OCI-LY7 (cell line): ENCODE results near the gene HSPBAP1. TPM values are rescaled to one million over a fixed set of nuclear protein-coding genes. Genes with fewer than 3 reads are reported as not detected.
"Not testable (repeated sequence)": the region's sequence is repeated elsewhere in the genome, so short reads cannot be mapped to it uniquely, and the experiment has no call there.

Experiments
- BruUV-seq: library from RNA; stranded (reverse); fragments of 400-500 nt; replicated peaks from 2 replicates; lab custom pipeline; 2021; lab: Mats Ljungman, UMichigan
- CTCF ChIA-PET: fragments of 300-600 bp; sonication (Branson Sonifier 250); formaldehyde crosslinking; loops from one replicate; lab custom pipeline; 2022; ENCODE audit warnings: antibody characterized with exemption; ENCODE audit not compliant: unreplicated experiment; lab: Charles Lee
- POLR2A ChIA-PET: fragments of 300-600 bp; sonication (Branson Sonifier 250); formaldehyde crosslinking; loops from one replicate; lab custom pipeline; 2022; ENCODE audit warnings: antibody characterized with exemption; lab: Charles Lee
- DNase-seq: peaks from one replicate; pipeline ENCODE4 v3.0.0-alpha.2; 2015; ENCODE audit warnings: low spot score
- H2AFZ ChIP-seq: fragments of 200-600 bp; sonication (generic), shearing (Covaris generic); 2 replicates; pipeline ENCODE4 v1.6.1; 2014; ENCODE audit warnings: mild to moderate bottlenecking, antibody characterized with exemption, low read length, moderate library complexity
- H3K27ac ChIP-seq: fragments of 200-600 bp; sonication (generic); 2 replicates; pipeline ENCODE4 v1.5.1; 2014; ENCODE audit warnings: mixed run types, low read depth, mild to moderate bottlenecking, moderate library complexity, low read length, inconsistent platforms; ENCODE audit not compliant: poor library complexity, severe bottlenecking
- H3K36me3 ChIP-seq: fragments of 200-600 bp; sonication (generic); 2 replicates; pipeline ENCODE4 v1.6.1; 2014; ENCODE audit warnings: mild to moderate bottlenecking, antibody characterized with exemption, low read length, moderate library complexity, mixed read lengths; ENCODE audit not compliant: insufficient read depth
- H3K4me1 ChIP-seq: fragments of 200-600 bp; sonication (generic); 2 replicates; pipeline ENCODE4 v1.5.1; 2014; ENCODE audit warnings: mild to moderate bottlenecking, low read length; ENCODE audit not compliant: insufficient read depth, poor library complexity, severe bottlenecking
- H3K4me2 ChIP-seq: fragments of 200-600 bp; sonication (generic); 2 replicates; pipeline ENCODE4 v1.6.1; 2014; ENCODE audit warnings: mild to moderate bottlenecking, low read length
- H3K4me3 ChIP-seq: fragments of 200-600 bp; sonication (generic); 2 replicates; pipeline ENCODE4 v1.5.1; 2014; ENCODE audit warnings: mild to moderate bottlenecking, low read depth, low read length; ENCODE audit not compliant: poor library complexity, severe bottlenecking
- H3K79me2 ChIP-seq: fragments of 200-600 bp; sonication (generic); 2 replicates; pipeline ENCODE4 v1.6.1; 2016; ENCODE audit warnings: low read depth, mild to moderate bottlenecking, low read length, moderate library complexity, mixed read lengths; ENCODE audit not compliant: insufficient read depth
- H3K9me2 ChIP-seq: fragments of 200-600 bp; sonication (generic); 2 replicates; pipeline ENCODE4 v1.6.1; 2016; ENCODE audit warnings: mild to moderate bottlenecking, low read length, mixed read lengths; ENCODE audit not compliant: insufficient read depth
- H3K9me3 ChIP-seq: fragments of 200-600 bp; sonication (generic); 2 replicates; pipeline ENCODE4 v1.6.1; 2014; ENCODE audit warnings: mild to moderate bottlenecking, mixed run types, low read length, mixed read lengths
- H4K20me1 ChIP-seq: fragments of 200-600 bp; sonication (generic); 2 replicates; pipeline ENCODE4 v1.6.1; 2014; ENCODE audit warnings: mild to moderate bottlenecking, antibody characterized with exemption, low read length, moderate library complexity, mixed read lengths; ENCODE audit not compliant: insufficient read depth
- CTCF ChIP-seq: fragments of 200-600 bp; sonication (generic); conservative IDR thresholded peaks from 2 replicates; pipeline ENCODE4 v1.5.1; 2014; ENCODE audit warnings: mild to moderate bottlenecking, antibody characterized with exemption, low read length, moderate library complexity, mixed read lengths
- EZH2phosphoT487 ChIP-seq: fragments of 200-600 bp; sonication (generic); IDR thresholded peaks from 2 replicates; pipeline ENCODE4 v1.6.1; 2018; ENCODE audit warnings: low read depth, borderline replicate concordance, mild to moderate bottlenecking, mixed run types, antibody characterized with exemption, low read length, moderate library complexity, mixed read lengths
- intact Hi-C: fragments of 100-400 bp; cut with micrococcal nuclease; formaldehyde crosslinking; loops from one replicate; pipeline ENCODE4 v1.10.0; 2022; ENCODE audit not compliant: unreplicated experiment
- total RNA-seq, 2 experiments: library from RNA; depleted of rRNA in 1 of 2; stranded (reverse); fragments of >200 nt in 1 of 2; shearing (Covaris generic) in 1 of 2; gene quantifications; 2 replicates each; pipeline ENCODE4 v1.2.3, GENCODE V29; 2014 to 2022

The HSPBAP1 gene
- total RNA-seq, 2 experiments from 2014 or later, result 11.9 to 18.6 TPM

- no peaks in the 10 kb centered on the region for H3K4me1 ChIP-seq
- no peak overlapping the region for H3K27ac ChIP-seq
- TF ChIP-seq CTCF (no peak), EZH2phosphoT487 (no peak)
- CTCF ChIA-PET, result no interaction called here
- H3K9me3 ChIP-seq, result no peaks in the 10 kb centered on the region
- H3K36me3 ChIP-seq, result peaks cover 33% of the 10 kb centered on the region
- DNase-seq, result no peak
- POLR2A ChIA-PET, result no interaction called here
- no peaks in the 10 kb centered on the region for H3K9me2 ChIP-seq
- no peaks in the 10 kb centered on the region for H4K20me1 ChIP-seq
- no peak overlapping the region for H3K4me3 ChIP-seq
- H3K4me2 ChIP-seq, result no peak overlapping the region
- no TSS peak for BruUV-seq
- no peak overlapping the region for H2AFZ ChIP-seq
- intact Hi-C loops, result no loop called here
- no peaks in the 10 kb centered on the region for H3K79me2 ChIP-seq
Measured at GRCh38 chr3:122755491-122755890, 38.1 kb downstream of the HSPBAP1 start.

- ChIA-PET CTCF (no interaction called here), POLR2A (no interaction called here)
- peaks cover 32% of the 10 kb centered on the region for H3K36me3 ChIP-seq
- no peaks in the 10 kb centered on the region for H3K79me2 ChIP-seq
- H3K4me1 ChIP-seq, result no peaks in the 10 kb centered on the region
- no TSS peak for BruUV-seq
- no peaks in the 10 kb centered on the region for H3K9me3 ChIP-seq
- H3K4me3 ChIP-seq, result no peak overlapping the region
- no peaks in the 10 kb centered on the region for H3K9me2 ChIP-seq
- H2AFZ ChIP-seq, result no peak overlapping the region
- no peak overlapping the region for H3K27ac ChIP-seq
- DNase-seq, result peak; percentile 48
- no peak overlapping the region for H3K4me2 ChIP-seq
- TF ChIP-seq CTCF (peak; percentile 89), EZH2phosphoT487 (no peak)
- H4K20me1 ChIP-seq, result no peaks in the 10 kb centered on the region
- intact Hi-C loops, result no loop called here
Measured at GRCh38 chr3:122754929-122755328, 38.7 kb downstream of the HSPBAP1 start.

GRCh38 chr3:122748347-122748746, 45.3 kb downstream of the HSPBAP1 start:
- BruUV-seq, result no TSS peak
- no peaks in the 10 kb centered on the region for H3K9me2 ChIP-seq
- H2AFZ ChIP-seq, result no peak overlapping the region
- CTCF ChIA-PET, result no interaction called here
- no peaks in the 10 kb centered on the region for H4K20me1 ChIP-seq
- H3K79me2 ChIP-seq, result no peaks in the 10 kb centered on the region
- peaks cover 17% of the 10 kb centered on the region for H3K36me3 ChIP-seq
- H3K9me3 ChIP-seq, result no peaks in the 10 kb centered on the region
- H3K4me2 ChIP-seq, result no peak overlapping the region
- TF ChIP-seq EZH2phosphoT487 (no peak), CTCF (no peak)
- no peak overlapping the region for H3K27ac ChIP-seq
- no peaks in the 10 kb centered on the region for H3K4me1 ChIP-seq
- no peak overlapping the region for H3K4me3 ChIP-seq
- POLR2A ChIA-PET, result interaction anchor here (0.7 kb wide), 1 partner anchor 55 kb away, joined by 3 read pairs; no protein-coding TSS in a partner anchor
- DNase-seq, result no peak
- intact Hi-C loops, result no loop called here

GRCh38 chr3:122747295-122747694, 46.3 kb downstream of the HSPBAP1 start:
- DNase-seq, H3K79me2 ChIP-seq, POLR2A ChIA-PET, H2AFZ ChIP-seq, H3K27ac ChIP-seq, intact Hi-C loops, H3K9me2 ChIP-seq, H3K9me3 ChIP-seq, H3K4me3 ChIP-seq, H4K20me1 ChIP-seq, CTCF ChIA-PET, H3K4me1 ChIP-seq, BruUV-seq, H3K4me2 ChIP-seq: not testable (repeated sequence)
- H3K36me3 ChIP-seq, result peaks cover 22% of the 10 kb centered on the region
